Body of pancreas (tissue), 4 donors: ENCODE measurements around the gene ARHGAP1.

Experiments
- POLR2A ChIP-seq, 3 donors: fragments of 450-650 bp; IDR thresholded peaks; one replicate each; pipeline ENCODE4 v1.6.1; 2016; ENCODE audit warnings: antibody characterized with exemption in 3 of 3, mild to moderate bottlenecking in 2 of 3
- TF ChIP-seq, protein P1 (sequence below), 7 experiments: fragments of 450-650 bp in 4 of 7; fragments of 200-600 bp in 3 of 7; sonication (generic) in 3 of 7; IDR thresholded peaks; one replicate each; pipeline ENCODE4 v1.5.1; 2016 to 2019; ENCODE audit warnings: antibody characterized with exemption in 7 of 7

GRCh38 chr11:46661836-46662235 is 38.6 kb downstream of the ARHGAP1 start:
- TF ChIP-seq, protein P1, sequence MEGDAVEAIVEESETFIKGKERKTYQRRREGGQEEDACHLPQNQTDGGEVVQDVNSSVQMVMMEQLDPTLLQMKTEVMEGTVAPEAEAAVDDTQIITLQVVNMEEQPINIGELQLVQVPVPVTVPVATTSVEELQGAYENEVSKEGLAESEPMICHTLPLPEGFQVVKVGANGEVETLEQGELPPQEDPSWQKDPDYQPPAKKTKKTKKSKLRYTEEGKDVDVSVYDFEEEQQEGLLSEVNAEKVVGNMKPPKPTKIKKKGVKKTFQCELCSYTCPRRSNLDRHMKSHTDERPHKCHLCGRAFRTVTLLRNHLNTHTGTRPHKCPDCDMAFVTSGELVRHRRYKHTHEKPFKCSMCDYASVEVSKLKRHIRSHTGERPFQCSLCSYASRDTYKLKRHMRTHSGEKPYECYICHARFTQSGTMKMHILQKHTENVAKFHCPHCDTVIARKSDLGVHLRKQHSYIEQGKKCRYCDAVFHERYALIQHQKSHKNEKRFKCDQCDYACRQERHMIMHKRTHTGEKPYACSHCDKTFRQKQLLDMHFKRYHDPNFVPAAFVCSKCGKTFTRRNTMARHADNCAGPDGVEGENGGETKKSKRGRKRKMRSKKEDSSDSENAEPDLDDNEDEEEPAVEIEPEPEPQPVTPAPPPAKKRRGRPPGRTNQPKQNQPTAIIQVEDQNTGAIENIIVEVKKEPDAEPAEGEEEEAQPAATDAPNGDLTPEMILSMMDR (IDR thresholded peaks at IDR 0.05), result no peak
- no peak for TF ChIP-seq POLR2A (IDR thresholded peaks at IDR 0.05)
